ENCODE data around the gene SPTBN2. TPM values are rescaled to one million over a fixed set of nuclear protein-coding genes. Genes with fewer than 3 reads are reported as not detected.

SPTBN2 gene
- total and polyA plus RNA-seq, 2 of the 4 experiments (the other 2 are of a cell fraction), result 0.18 to 0.41 TPM

GRCh38 chr11:66705587-66706335, 23.3 kb downstream of the SPTBN2 start:
- no peak overlapping the region for H4K5ac ChIP-seq (ENCODE audit: low read depth, low read length)
- H3K4me1 ChIP-seq (ENCODE audit: control insufficient read depth, insufficient read depth, low read length), result no peaks in the 10 kb centered on the region
- dilution Hi-C loops (cut with HindIII; ENCODE audit: low sequenced_read_pairs, unreplicated experiment), result no loop called here
- WGBS, 2 experiments (ENCODE audit: extremely low coverage in 2 of 2, insufficient read length in 1 of 2), result 85% methylated on average over 12 of the region's 26 CpGs; no CpG with 5 or more reads in 1 of the 2 experiments
- H3K23ac ChIP-seq (ENCODE audit: low read depth, low read length), result no peak overlapping the region
- H2AFZ ChIP-seq (replicated peaks; ENCODE audit: low read length, poor library complexity), result peak overlapping the region; percentile 23
- H2AK5ac ChIP-seq (ENCODE audit: low read depth, low read length), result no peak overlapping the region
- no peak overlapping the region for H3K4me2 ChIP-seq (ENCODE audit: low read depth, low read length)
- H3K56ac ChIP-seq (ENCODE audit: extremely low read depth, insufficient read depth, low read length), result no peak overlapping the region
- no peak overlapping the region for H2BK15ac ChIP-seq (ENCODE audit: low read depth, low read length)
- CTCF ChIA-PET, result no interaction called here
- H2BK5ac ChIP-seq (ENCODE audit: low read depth, low read length, poor library complexity, severe bottlenecking), result no peak overlapping the region
- no peak overlapping the region for H3K4ac ChIP-seq (ENCODE audit: low read depth, low read length)
- H2BK20ac ChIP-seq (ENCODE audit: low read depth, low read length), result no peak overlapping the region
- no peak overlapping the region for H4K8ac ChIP-seq (ENCODE audit: low read depth in 2 of 2, low read length in 2 of 2)
- in situ Hi-C loops (cut with MboI; ENCODE audit: low sequenced_read_pairs), result no loop called here
- no TSS peak for BruUV-seq (replicated peaks)
- no peak overlapping the region for H3K18ac ChIP-seq (ENCODE audit: low read depth, low read length)
- H3K27me3 ChIP-seq (ENCODE audit: control insufficient read depth, insufficient read depth, low read length), result peaks cover under 1% of the 10 kb centered on the region; the same call in 1 of the 2 replicates
- no peak for DNase-seq
- H3K4me3 ChIP-seq (ENCODE audit: insufficient read depth, low read depth, low read length), result no peak overlapping the region
- H3K14ac ChIP-seq (replicated peaks; ENCODE audit: low read depth, low read length), result no peak overlapping the region
- no peak overlapping the region for H2BK120ac ChIP-seq (ENCODE audit: low read depth, low read length)
- POLR2A ChIA-PET (ENCODE audit: unreplicated experiment), result no interaction called here
- H3K9ac ChIP-seq (ENCODE audit: low read depth, low read length), result no peak overlapping the region
- H3K36me3 ChIP-seq (ENCODE audit: control insufficient read depth, insufficient read depth, low read length), result no peaks in the 10 kb centered on the region
- H3K79me1 ChIP-seq (ENCODE audit: low read depth in 1 of 2, low read length in 2 of 2), result no peaks in the 10 kb centered on the region
- no peaks in the 10 kb centered on the region for H3K9me1 ChIP-seq (ENCODE audit: insufficient read depth, low read length)
- no peaks in the 10 kb centered on the region for H3K9me3 ChIP-seq (ENCODE audit: control insufficient read depth, insufficient read depth, low read length)
- no peaks in the 10 kb centered on the region for H4K20me1 ChIP-seq (ENCODE audit: insufficient read depth, low read length)
- TF ChIP-seq MAZ (IDR thresholded peaks at IDR 0.05; ENCODE audit: borderline replicate concordance, low read depth, low read length), result no peak
- no peak for TF ChIP-seq MXI1 (IDR thresholded peaks at IDR 0.05; ENCODE audit: borderline replicate concordance, low read depth, low read length)
- no peak for TF ChIP-seq USF2 (IDR thresholded peaks at IDR 0.05; ENCODE audit: low read depth, low read length)
- TF ChIP-seq FOS (IDR thresholded peaks at IDR 0.05; ENCODE audit: low read depth, low read length), result no peak
- TF ChIP-seq SMC3 (IDR thresholded peaks at IDR 0.05; ENCODE audit: low read depth, low read length), result no peak
- no peak for TF ChIP-seq RAD21 (IDR thresholded peaks at IDR 0.05; ENCODE audit: low read length)
- TF ChIP-seq POLR2A (IDR thresholded peaks at IDR 0.05; ENCODE audit: low read depth, low read length), result no peak
- no peak for TF ChIP-seq CEBPB (IDR thresholded peaks at IDR 0.05; ENCODE audit: low read depth, low read length)
- TF ChIP-seq, protein P1, sequence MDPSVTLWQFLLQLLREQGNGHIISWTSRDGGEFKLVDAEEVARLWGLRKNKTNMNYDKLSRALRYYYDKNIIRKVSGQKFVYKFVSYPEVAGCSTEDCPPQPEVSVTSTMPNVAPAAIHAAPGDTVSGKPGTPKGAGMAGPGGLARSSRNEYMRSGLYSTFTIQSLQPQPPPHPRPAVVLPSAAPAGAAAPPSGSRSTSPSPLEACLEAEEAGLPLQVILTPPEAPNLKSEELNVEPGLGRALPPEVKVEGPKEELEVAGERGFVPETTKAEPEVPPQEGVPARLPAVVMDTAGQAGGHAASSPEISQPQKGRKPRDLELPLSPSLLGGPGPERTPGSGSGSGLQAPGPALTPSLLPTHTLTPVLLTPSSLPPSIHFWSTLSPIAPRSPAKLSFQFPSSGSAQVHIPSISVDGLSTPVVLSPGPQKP (IDR thresholded peaks at IDR 0.05; ENCODE audit: borderline replicate concordance, low read depth, low read length), result no peak
- TF ChIP-seq RCOR1 (IDR thresholded peaks at IDR 0.05; ENCODE audit: insufficient replicate concordance, low read length), result no peak
- TF ChIP-seq CTCF (conservative IDR thresholded peaks at IDR 0.05; ENCODE audit: low read depth, low read length), result no peak
- no peak for TF ChIP-seq MAFK (IDR thresholded peaks at IDR 0.05; ENCODE audit: low read depth, low read length)
- no peak for TF ChIP-seq RFX5 (IDR thresholded peaks at IDR 0.05; ENCODE audit: low read depth, low read length)
- TF ChIP-seq NFE2L2 (IDR thresholded peaks at IDR 0.05; ENCODE audit: low read depth, low read length), result no peak
- no peak for TF ChIP-seq BHLHE40 (IDR thresholded peaks at IDR 0.05; ENCODE audit: low read depth, low read length)
- TF ChIP-seq CHD1 (IDR thresholded peaks at IDR 0.05; ENCODE audit: low read depth, low read length), result no peak
- no peak for ATAC-seq (ENCODE audit: low read depth)
- intact Hi-C loops (cut with micrococcal nuclease), result no loop called here
- no peak overlapping the region for H3K27ac ChIP-seq (ENCODE audit: insufficient read depth, low read length)
- H2AK9ac ChIP-seq (replicated peaks; ENCODE audit: low read depth, low read length, poor library complexity), result no peak overlapping the region
- no peak overlapping the region for H4K91ac ChIP-seq (ENCODE audit: insufficient read depth, low read depth, low read length)
